Astrocyte (in vitro differentiated cells and primary cell): Measurements from ENCODE around the gene SERPINI1. TPM values are rescaled to one million over a fixed set of nuclear protein-coding genes. Genes with fewer than 3 reads are reported as not detected.

Source experiments
- DNase-seq: peaks from one replicate; pipeline ENCODE4 v3.0.0-alpha.2; 2010; ENCODE audit warnings: low read depth
- FAIRE-seq: peaks from 2 replicates; lab custom pipeline; 2011; peaks lifted over from hg19 to GRCh38; lab: Jason Lieb, UNC
- H2AFZ ChIP-seq: 2 replicates; pipeline ENCODE4 v1.6.0; 2012; ENCODE audit warnings: low read depth, low read length, inconsistent platforms
- H3K27ac ChIP-seq: 2 replicates; pipeline ENCODE4 v1.5.1; 2011; ENCODE audit warnings: low read depth, low read length, inconsistent platforms
- H3K27me3 ChIP-seq: 2 replicates; pipeline ENCODE4 v1.6.0; 2011; ENCODE audit warnings: low read length, inconsistent platforms; ENCODE audit not compliant: insufficient read depth
- H3K36me3 ChIP-seq: 2 replicates; pipeline ENCODE4 v1.5.1; 2011; ENCODE audit warnings: low read length, inconsistent platforms; ENCODE audit not compliant: insufficient read depth
- H3K4me1 ChIP-seq: 2 replicates; pipeline ENCODE4 v1.5.1; 2011; ENCODE audit warnings: low read length, inconsistent platforms; ENCODE audit not compliant: insufficient read depth
- H3K4me2 ChIP-seq: 2 replicates; pipeline ENCODE4 v1.6.0; 2012; ENCODE audit warnings: low read length, inconsistent platforms
- H3K4me3 ChIP-seq: 2 replicates; pipeline ENCODE4 v1.5.1; 2011; ENCODE audit warnings: low read depth, mild to moderate bottlenecking, low read length, inconsistent platforms; ENCODE audit not compliant: insufficient read depth
- H3K79me2 ChIP-seq: 2 replicates; pipeline ENCODE4 v1.6.0; 2012; ENCODE audit warnings: mild to moderate bottlenecking, low read length, inconsistent platforms; ENCODE audit not compliant: insufficient read depth
- H3K9ac ChIP-seq: 2 replicates; pipeline ENCODE4 v1.6.0; 2012; ENCODE audit warnings: mild to moderate bottlenecking, low read length, inconsistent platforms
- H3K9me3 ChIP-seq: 2 replicates; pipeline ENCODE4 v1.5.1; 2012; ENCODE audit warnings: low read depth, mild to moderate bottlenecking, low read length, inconsistent platforms; ENCODE audit not compliant: insufficient read depth
- H4K20me1 ChIP-seq: 2 replicates; pipeline ENCODE4 v1.6.0; 2012; ENCODE audit warnings: low read length, inconsistent platforms; ENCODE audit not compliant: insufficient read depth
- H3K27ac Mint-ChIP-seq: one replicate; pipeline ENCODE4 v1.8.0; 2021; ENCODE audit warnings: mild to moderate bottlenecking, mixed read lengths; ENCODE audit not compliant: unreplicated experiment
- H3K27me3 Mint-ChIP-seq: one replicate; pipeline ENCODE4 v1.8.0; 2021; ENCODE audit warnings: low read depth, mixed read lengths; ENCODE audit not compliant: unreplicated experiment
- H3K36me3 Mint-ChIP-seq: one replicate; pipeline ENCODE4 v1.8.0; 2021; ENCODE audit warnings: low read depth, mixed read lengths; ENCODE audit not compliant: unreplicated experiment
- H3K4me1 Mint-ChIP-seq: one replicate; pipeline ENCODE4 v1.8.0; 2021; ENCODE audit warnings: low read depth, mixed read lengths; ENCODE audit not compliant: unreplicated experiment
- H3K4me3 Mint-ChIP-seq: one replicate; pipeline ENCODE4 v1.8.0; 2021; ENCODE audit warnings: mild to moderate bottlenecking, moderate library complexity, mixed read lengths; ENCODE audit not compliant: unreplicated experiment
- H3K9me3 Mint-ChIP-seq: one replicate; pipeline ENCODE4 v1.8.0; 2021; ENCODE audit warnings: mild to moderate bottlenecking, mixed read lengths; ENCODE audit not compliant: unreplicated experiment
- EZH2 ChIP-seq: IDR thresholded peaks from 2 replicates; pipeline ENCODE4 v1.6.1; 2012; ENCODE audit warnings: mild to moderate bottlenecking, low read length, inconsistent platforms; ENCODE audit not compliant: insufficient read depth
- total RNA-seq: library from RNA; stranded (reverse); gene quantifications from 2 replicates; pipeline ENCODE4 v1.2.1, GENCODE V29; 2021
- TF ChIP-seq, protein P1 (sequence below): IDR thresholded peaks from 2 replicates; pipeline ENCODE4 v1.5.1; 2011; ENCODE audit warnings: low read depth, mild to moderate bottlenecking, inconsistent platforms, low read length, moderate library complexity; ENCODE audit not compliant: insufficient read depth

SERPINI1 gene
- total RNA-seq, 1 donor from 2014 or later, result 34.4 TPM

GRCh38 chr3:167787440-167787839, 51.9 kb downstream of the SERPINI1 start:
- Mint-ChIP-seq H3K27ac (no peak overlapping the region), H3K9me3 (no peaks in the 10 kb centered on the region)
- no peak for TF ChIP-seq EZH2
- TF ChIP-seq, protein P1, sequence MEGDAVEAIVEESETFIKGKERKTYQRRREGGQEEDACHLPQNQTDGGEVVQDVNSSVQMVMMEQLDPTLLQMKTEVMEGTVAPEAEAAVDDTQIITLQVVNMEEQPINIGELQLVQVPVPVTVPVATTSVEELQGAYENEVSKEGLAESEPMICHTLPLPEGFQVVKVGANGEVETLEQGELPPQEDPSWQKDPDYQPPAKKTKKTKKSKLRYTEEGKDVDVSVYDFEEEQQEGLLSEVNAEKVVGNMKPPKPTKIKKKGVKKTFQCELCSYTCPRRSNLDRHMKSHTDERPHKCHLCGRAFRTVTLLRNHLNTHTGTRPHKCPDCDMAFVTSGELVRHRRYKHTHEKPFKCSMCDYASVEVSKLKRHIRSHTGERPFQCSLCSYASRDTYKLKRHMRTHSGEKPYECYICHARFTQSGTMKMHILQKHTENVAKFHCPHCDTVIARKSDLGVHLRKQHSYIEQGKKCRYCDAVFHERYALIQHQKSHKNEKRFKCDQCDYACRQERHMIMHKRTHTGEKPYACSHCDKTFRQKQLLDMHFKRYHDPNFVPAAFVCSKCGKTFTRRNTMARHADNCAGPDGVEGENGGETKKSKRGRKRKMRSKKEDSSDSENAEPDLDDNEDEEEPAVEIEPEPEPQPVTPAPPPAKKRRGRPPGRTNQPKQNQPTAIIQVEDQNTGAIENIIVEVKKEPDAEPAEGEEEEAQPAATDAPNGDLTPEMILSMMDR, result no peak

DNA sequence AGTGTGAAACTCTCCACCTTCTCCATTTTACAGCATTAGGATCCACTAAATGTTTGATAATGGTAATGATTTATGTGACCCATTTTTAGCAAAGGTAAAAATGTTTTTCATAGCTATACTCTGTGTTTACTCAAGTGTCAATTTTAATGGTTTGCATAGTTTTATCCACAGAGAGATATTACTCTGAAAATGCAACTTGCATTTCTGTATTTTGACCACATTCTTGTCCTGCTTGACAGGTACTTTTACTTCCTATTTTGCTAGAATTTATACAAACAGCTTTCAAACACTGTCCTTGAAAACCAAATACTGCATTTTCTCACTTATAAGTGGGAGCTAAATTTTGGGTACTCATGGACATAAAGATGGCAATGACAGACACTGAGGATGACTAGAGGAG, 62.9 kb downstream of the SERPINI1 start:
- TF ChIP-seq EZH2, result no peak
- TF ChIP-seq, protein P1, result no peak
- no peak overlapping the region for H3K9ac ChIP-seq

More at GRCh38 chr3:167787440-167787839, 51.9 kb downstream of the SERPINI1 start:
- Histone ChIP-seq H3K9me3 (no peaks in the 10 kb centered on the region), H3K27ac (no peak overlapping the region), H4K20me1 (no peaks in the 10 kb centered on the region), H3K4me2 (no peak overlapping the region), H2AFZ (no peak overlapping the region), H3K36me3 (no peaks in the 10 kb centered on the region), H3K4me3 (no peak overlapping the region), H3K9ac (no peak overlapping the region), H3K79me2 (no peaks in the 10 kb centered on the region), H3K27me3 (no peaks in the 10 kb centered on the region), H3K4me1 (no peaks in the 10 kb centered on the region)
- H3K36me3 Mint-ChIP-seq, result peaks cover 1% of the 10 kb centered on the region
- no peak overlapping the region for H3K4me3 Mint-ChIP-seq
- no peaks in the 10 kb centered on the region for H3K4me1 Mint-ChIP-seq
- no peak for DNase-seq
- no peak for FAIRE-seq
- H3K27me3 Mint-ChIP-seq, result no peaks in the 10 kb centered on the region

DNA sequence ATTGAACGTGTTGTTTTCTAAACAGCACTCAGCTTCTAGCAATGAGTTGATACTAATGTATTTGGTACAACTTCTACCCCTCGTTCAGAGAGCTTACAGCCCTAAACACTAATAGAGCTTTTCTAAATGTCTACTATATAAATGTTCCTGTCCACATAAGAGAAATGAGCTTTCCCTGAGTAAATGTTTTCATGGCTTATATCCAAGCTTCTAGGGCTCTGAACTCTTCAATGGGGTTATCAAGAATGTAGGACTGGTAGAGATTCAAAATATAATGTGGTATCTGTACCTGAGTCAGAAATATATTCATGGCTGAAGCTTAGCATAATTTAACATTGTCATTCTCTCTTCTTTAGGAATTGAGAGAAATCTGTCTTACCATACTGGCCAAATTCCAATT, 73.4 kb downstream of the SERPINI1 start:
- no peak for TF ChIP-seq EZH2
- TF ChIP-seq, protein P1, result no peak
- no peaks in the 10 kb centered on the region for H3K79me2 ChIP-seq
- H3K9ac ChIP-seq, result no peak overlapping the region
- H3K36me3 ChIP-seq, result no peaks in the 10 kb centered on the region
- Mint-ChIP-seq H3K27ac (no peak overlapping the region), H3K4me1 (no peaks in the 10 kb centered on the region), H3K27me3 (no peaks in the 10 kb centered on the region), H3K9me3 (no peaks in the 10 kb centered on the region), H3K36me3 (no peaks in the 10 kb centered on the region), H3K4me3 (no peak overlapping the region)
- no peak overlapping the region for H2AFZ ChIP-seq
- no peaks in the 10 kb centered on the region for H3K9me3 ChIP-seq
- no peaks in the 10 kb centered on the region for H3K27me3 ChIP-seq
- H3K4me1 ChIP-seq, result peaks cover 3% of the 10 kb centered on the region
- no peak overlapping the region for H3K4me2 ChIP-seq
- FAIRE-seq, result no peak
- H4K20me1 ChIP-seq, result no peaks in the 10 kb centered on the region
- no peak for DNase-seq
- H3K27ac ChIP-seq, result no peak overlapping the region
- H3K4me3 ChIP-seq, result no peak overlapping the region

More for the DNA sequence above, 62.9 kb downstream of the SERPINI1 start:
- Histone ChIP-seq H3K27me3 (no peaks in the 10 kb centered on the region), H3K4me3 (no peak overlapping the region), H2AFZ (no peak overlapping the region), H3K9me3 (no peaks in the 10 kb centered on the region), H4K20me1 (no peaks in the 10 kb centered on the region), H3K79me2 (no peaks in the 10 kb centered on the region), H3K4me1 (no peaks in the 10 kb centered on the region), H3K4me2 (no peak overlapping the region), H3K27ac (no peak overlapping the region), H3K36me3 (no peaks in the 10 kb centered on the region)
- Mint-ChIP-seq H3K4me1 (no peaks in the 10 kb centered on the region), H3K9me3 (no peaks in the 10 kb centered on the region), H3K27me3 (no peaks in the 10 kb centered on the region), H3K36me3 (no peaks in the 10 kb centered on the region), H3K4me3 (no peak overlapping the region), H3K27ac (no peak overlapping the region)
- FAIRE-seq (no peak), DNase-seq (no peak)
